Measurements from ENCODE around the gene SCARF1. TPM values are rescaled to one million over a fixed set of nuclear protein-coding genes. Genes with fewer than 3 reads are reported as not detected.

The SCARF1 gene
- total RNA-seq, 1 experiment from 2014 or later: 0.40 TPM

GRCh38 chr17:1604831-1605528, 40.6 kb downstream of the SCARF1 start:
- no peaks in the 10 kb centered on the region for H3K9me3 Mint-ChIP-seq (ENCODE audit: unreplicated experiment)
- no TSS peak for BruUV-seq (replicated peaks)
- no peaks in the 10 kb centered on the region for H3K27me3 Mint-ChIP-seq (ENCODE audit: insufficient read depth, unreplicated experiment)
- H3K36me3 Mint-ChIP-seq (ENCODE audit: insufficient read depth, unreplicated experiment): no peaks in the 10 kb centered on the region
- TF ChIP-seq CTCF (IDR thresholded peaks at IDR 0.05; ENCODE audit: unreplicated experiment): no peak
- ChIA-PET CTCF (interaction anchor here (0.5 to 0.7 kb wide), 2 partner anchors 20 to 26 kb away, joined by 3 to 5 read pairs; no protein-coding TSS in a partner anchor), POLR2A (no interaction called here)
- no peaks in the 10 kb centered on the region for H3K4me1 Mint-ChIP-seq (ENCODE audit: insufficient read depth, unreplicated experiment)
- intact Hi-C loops (cut with micrococcal nuclease): no loop called here
- no peak overlapping the region for H3K4me3 Mint-ChIP-seq (ENCODE audit: unreplicated experiment)
- no peak for DNase-seq (ENCODE audit: unreplicated experiment)
- no peak overlapping the region for H3K27ac Mint-ChIP-seq (ENCODE audit: low read depth, unreplicated experiment)

GRCh38 chr17:1601571-1601970, 44.0 kb downstream of the SCARF1 start:
- H3K4me3 Mint-ChIP-seq (ENCODE audit: unreplicated experiment): no peak overlapping the region
- no peak for DNase-seq (ENCODE audit: unreplicated experiment)
- intact Hi-C loops (cut with micrococcal nuclease): no loop called here
- CTCF ChIA-PET: no interaction called here
- POLR2A ChIA-PET: no interaction called here
- no TSS peak for BruUV-seq (replicated peaks)
- no peaks in the 10 kb centered on the region for H3K36me3 Mint-ChIP-seq (ENCODE audit: insufficient read depth, unreplicated experiment)
- H3K9me3 Mint-ChIP-seq (ENCODE audit: unreplicated experiment): no peaks in the 10 kb centered on the region
- no peaks in the 10 kb centered on the region for H3K4me1 Mint-ChIP-seq (ENCODE audit: insufficient read depth, unreplicated experiment)
- no peak overlapping the region for H3K27ac Mint-ChIP-seq (ENCODE audit: low read depth, unreplicated experiment)
- H3K27me3 Mint-ChIP-seq (ENCODE audit: insufficient read depth, unreplicated experiment): no peaks in the 10 kb centered on the region
- TF ChIP-seq CTCF (IDR thresholded peaks at IDR 0.05; ENCODE audit: unreplicated experiment): no peak

- Mint-ChIP-seq H3K36me3 (ENCODE audit: insufficient read depth, unreplicated experiment) (no peaks in the 10 kb centered on the region), H3K4me3 (ENCODE audit: unreplicated experiment) (no peak overlapping the region), H3K27me3 (ENCODE audit: insufficient read depth, unreplicated experiment) (no peaks in the 10 kb centered on the region), H3K27ac (ENCODE audit: low read depth, unreplicated experiment) (no peak overlapping the region), H3K4me1 (ENCODE audit: insufficient read depth, unreplicated experiment) (no peaks in the 10 kb centered on the region), H3K9me3 (ENCODE audit: unreplicated experiment) (no peaks in the 10 kb centered on the region)
- no peak for DNase-seq (ENCODE audit: unreplicated experiment)
- CTCF ChIA-PET: interaction anchor here (0.7 to 1.8 kb wide), 2 partner anchors 50 to 433 kb away, joined by 3 to 5 read pairs; partner anchors contain the start of gene RILP
- BruUV-seq (replicated peaks): no TSS peak
- no peak for TF ChIP-seq CTCF (IDR thresholded peaks at IDR 0.05; ENCODE audit: unreplicated experiment)
- POLR2A ChIA-PET: interaction anchor here (0.9 to 1.1 kb wide), 3 partner anchors 13 to 51 kb away, joined by 3 to 5 read pairs (median 3); partner anchors contain the start of gene RILP
- intact Hi-C loops (cut with micrococcal nuclease): no loop called here
Observed at GRCh38 chr17:1598399-1599095, 47.0 kb downstream of the SCARF1 start.

- intact Hi-C loops (cut with micrococcal nuclease): no loop called here
- CTCF ChIA-PET: interaction anchor here (0.7 kb wide), 1 partner anchor 433 kb away, joined by 3 read pairs; no protein-coding TSS in a partner anchor
- no peak overlapping the region for H3K4me3 Mint-ChIP-seq (ENCODE audit: unreplicated experiment)
- BruUV-seq (replicated peaks): no TSS peak
- peak; percentile 41 for DNase-seq (ENCODE audit: unreplicated experiment)
- H3K36me3 Mint-ChIP-seq (ENCODE audit: insufficient read depth, unreplicated experiment): no peaks in the 10 kb centered on the region
- no peaks in the 10 kb centered on the region for H3K4me1 Mint-ChIP-seq (ENCODE audit: insufficient read depth, unreplicated experiment)
- no peaks in the 10 kb centered on the region for H3K9me3 Mint-ChIP-seq (ENCODE audit: unreplicated experiment)
- no peak for TF ChIP-seq CTCF (IDR thresholded peaks at IDR 0.05; ENCODE audit: unreplicated experiment)
- POLR2A ChIA-PET: interaction anchor here (0.9 to 1.1 kb wide), 3 partner anchors 13 to 52 kb away, joined by 3 to 5 read pairs (median 3); partner anchors contain the start of gene RILP
- no peaks in the 10 kb centered on the region for H3K27me3 Mint-ChIP-seq (ENCODE audit: insufficient read depth, unreplicated experiment)
- H3K27ac Mint-ChIP-seq (ENCODE audit: low read depth, unreplicated experiment): no peak overlapping the region
Observed at GRCh38 chr17:1597861-1598342, 47.6 kb downstream of the SCARF1 start.
